ENCODE measurements around the gene MED8.
"Not testable (repeated sequence)": the region's sequence is repeated elsewhere in the genome, so short reads cannot be mapped to it uniquely, and the experiment has no call there.

The MED8 gene

DNA sequence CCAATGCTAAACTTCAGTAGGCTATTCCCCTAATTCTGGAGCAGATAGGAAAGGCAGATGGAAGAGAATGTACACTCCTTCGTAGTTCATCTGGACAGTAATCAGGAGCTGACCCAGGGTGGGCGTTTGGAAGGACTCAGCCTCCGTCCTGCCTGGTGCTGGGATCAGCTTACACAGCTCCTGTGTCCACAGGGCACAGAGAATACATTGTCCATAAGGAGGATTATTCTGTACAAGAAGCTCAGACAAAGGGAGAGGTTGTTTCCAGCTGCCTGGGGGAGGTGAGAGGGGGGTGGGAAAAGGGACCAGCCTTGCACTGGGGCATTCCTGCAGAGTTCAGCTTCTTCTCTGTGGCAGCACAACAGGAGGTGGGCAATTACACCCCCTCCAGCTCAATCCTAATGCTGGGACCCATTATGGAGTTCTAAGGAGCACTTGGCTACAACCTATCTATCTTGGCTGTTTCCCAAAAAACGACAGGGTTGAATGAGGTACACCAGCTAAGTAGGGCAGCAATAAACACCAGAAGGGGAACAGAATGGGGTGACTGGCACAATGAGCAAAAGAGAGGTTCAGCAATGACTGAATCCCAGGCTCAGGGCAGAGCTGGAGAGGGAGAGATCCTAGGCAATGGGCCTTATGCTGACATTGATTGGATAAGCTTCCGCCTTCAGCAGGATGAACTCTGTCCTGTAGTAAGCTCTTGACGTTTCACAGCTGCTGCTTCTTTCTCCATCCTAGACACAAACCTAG lies 7.4 kb downstream of the MED8 start:
- DNase-seq, result no peak

DNA sequence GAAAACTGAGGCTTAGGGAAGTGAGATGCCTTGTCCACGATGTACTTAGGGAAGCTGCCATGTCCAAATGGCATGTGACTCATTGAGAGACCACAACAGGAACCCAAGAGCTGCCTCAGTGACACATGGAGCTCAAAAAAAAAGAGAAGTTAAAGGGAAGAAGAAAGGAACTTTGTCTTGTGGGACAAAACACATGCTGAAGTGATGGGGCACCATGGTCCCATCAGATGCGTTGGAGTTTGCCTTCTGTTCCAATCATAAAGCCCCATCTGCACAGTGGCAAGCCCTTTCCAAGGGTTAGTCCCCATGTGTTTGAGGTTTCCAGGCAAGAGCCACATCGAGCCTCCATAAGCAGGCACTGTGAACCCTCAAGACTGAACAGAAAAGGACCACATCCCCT lies 8.0 kb downstream of the MED8 start:
- DNase-seq, result peak; percentile 29 to 82

DNA sequence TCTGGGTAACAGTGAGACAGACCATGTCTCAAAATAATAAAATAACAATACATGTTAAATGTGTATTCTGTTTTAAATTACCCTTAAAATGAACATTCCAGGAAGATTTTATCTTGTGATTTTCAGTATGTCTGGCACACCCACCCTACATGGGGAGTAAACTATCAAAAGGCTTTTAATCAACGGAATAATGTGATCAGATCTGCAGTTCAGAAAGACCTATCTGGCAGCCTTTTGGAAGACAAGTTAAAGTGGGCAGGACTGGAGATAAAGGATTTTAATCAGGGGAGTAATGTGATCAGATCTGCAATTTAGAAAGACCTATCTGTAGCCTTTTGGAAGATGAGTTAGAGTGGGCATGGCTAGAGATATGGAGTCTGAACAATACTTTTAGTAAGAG lies 10.1 kb downstream of the MED8 start:
- no peak for DNase-seq

DNA sequence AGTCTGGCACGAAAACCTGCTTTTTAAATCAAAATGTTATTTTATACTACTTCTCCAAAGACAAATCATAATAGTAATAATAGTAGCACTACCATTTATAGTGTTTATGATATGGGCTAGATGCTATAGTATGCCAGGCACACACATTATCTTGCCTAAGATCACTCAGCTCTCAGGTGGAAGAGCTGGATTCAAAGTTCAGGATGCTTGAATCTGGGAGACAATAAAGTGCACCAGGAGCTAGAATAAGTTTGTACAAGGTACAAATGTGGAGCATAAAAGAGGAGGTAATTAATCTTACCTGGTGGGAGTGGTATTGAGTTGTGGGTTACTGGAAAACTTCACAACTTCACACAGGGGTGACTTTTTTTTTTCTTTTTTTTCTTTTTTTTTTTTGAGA lies 11.8 kb downstream of the MED8 start:
- no peak for DNase-seq

DNA sequence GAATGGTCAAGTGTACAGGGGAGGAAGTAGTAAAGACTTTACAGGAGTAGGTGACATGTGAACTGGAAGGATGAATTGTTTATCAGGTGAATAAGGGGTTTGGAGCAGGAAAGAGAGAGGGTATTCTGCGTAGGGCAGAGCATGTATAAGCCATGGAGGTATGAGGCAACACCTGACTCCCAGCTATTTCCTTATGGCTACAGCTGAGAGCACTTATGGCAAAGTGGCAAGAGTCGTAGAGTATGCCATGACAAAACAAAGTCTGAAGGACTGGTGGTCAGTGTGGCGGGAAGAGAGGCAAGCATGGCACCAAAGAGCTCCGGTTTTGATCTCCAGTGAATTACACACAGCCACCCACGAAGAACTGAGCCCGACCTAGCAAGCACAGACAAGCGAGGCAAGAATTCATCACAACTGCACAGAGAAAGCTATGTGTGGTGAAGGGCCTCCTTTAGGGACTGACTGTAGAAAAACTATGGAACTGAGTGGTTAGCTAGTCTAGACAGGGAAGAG lies 12.8 kb downstream of the MED8 start:
- no peak for DNase-seq

DNA sequence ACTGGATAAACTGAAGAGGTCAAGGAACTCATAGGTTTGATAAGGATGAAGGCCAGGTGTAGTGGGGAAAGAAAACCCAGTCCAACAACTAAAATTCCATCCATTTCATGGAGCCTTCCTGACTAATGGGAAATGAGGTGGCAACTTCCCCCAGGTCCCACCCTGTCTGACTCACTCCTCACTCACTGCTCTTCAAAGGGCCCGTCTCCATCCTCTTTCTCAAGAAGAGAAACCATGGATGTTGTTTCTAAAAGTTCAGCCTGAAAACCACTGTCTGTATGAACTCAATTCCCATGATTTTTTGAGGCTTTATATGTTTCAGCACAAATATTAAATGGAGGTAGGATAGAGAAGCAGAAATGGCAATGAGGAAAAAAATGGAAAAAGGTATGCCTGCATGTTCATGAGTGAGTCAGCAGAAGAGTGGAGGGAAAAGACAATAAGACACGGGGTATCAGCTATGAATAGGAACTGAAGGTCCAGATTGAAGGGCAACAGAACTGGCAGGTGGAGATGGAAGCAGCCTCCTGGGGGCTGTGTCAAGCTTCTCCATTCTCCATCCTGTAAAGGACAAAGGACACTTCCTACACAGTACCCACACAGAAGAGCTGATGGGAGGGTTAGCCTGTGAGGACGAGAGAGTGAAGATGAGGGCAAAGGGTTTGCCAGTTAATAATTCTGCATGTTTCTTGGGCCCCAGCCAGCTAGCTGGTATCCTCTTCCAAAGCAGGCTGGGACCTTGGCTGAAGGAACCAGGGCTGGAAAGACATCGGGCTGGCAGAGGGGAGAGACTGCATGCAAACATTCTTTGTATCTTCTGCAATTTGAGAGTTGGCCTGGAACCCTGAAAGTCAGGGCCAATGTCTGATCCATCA lies 16.3 kb downstream of the MED8 start:
- no peak for DNase-seq

DNA sequence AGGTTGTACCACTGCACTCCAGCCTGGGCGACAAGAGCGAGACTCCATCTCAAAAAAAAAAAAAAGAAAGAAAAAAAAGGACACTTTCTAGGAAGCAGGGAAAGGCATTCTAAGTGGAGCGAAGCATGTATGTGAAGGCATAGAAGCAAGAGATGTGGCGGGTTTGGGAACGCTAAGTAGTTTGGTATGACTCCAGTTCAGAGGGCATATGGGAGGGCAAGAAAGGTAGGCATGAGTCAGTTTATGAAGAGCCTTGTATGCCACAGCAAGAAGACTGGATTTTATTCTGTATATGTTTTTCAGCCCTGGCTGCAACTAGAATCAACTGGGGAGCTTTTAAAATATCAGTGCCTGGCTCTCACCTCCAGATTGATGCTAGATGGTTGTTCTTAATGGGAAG lies 17.4 kb downstream of the MED8 start:
- DNase-seq, result no peak

DNA sequence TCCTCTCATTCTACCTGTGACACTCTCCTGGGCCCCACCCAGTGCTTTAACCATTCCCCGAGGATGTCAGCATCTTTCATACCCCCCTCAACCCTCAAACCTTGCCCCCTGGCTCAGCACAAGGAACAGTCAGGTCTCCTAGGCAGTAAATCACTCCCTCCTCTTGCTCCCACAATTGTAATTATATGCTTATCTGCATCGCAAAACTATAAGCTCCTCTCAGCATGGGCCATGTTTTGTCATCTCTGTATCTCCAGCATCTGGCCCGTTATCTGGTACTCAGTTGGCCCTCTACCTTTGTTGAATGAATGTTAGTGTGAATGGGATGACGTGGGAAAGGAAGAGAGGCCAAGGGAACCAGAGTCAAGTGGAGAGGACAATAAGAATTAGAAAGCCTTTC lies 19.0 kb downstream of the MED8 start:
- DNase-seq, result no peak

DNA sequence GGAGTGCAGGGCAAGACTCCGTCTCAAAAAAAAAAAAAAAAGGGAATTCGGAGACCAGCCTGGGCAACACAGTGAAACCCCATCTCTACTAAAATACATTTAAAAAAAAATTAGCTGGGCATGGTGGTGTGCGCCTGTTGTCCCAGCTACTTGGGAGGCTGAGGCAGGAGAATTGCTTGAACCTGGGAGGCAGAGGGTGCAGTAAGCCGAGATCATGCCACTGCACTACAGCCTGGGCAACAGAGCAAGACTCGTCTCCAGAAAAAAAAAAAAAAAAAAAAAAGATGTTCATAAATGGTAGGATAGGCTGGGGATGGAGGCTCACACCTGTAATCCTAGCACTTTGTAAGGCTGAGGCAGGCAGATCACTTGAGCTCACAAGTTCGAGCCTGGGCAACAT lies 19.8 kb downstream of the MED8 start:
- DNase-seq, result not testable (repeated sequence)

DNA sequence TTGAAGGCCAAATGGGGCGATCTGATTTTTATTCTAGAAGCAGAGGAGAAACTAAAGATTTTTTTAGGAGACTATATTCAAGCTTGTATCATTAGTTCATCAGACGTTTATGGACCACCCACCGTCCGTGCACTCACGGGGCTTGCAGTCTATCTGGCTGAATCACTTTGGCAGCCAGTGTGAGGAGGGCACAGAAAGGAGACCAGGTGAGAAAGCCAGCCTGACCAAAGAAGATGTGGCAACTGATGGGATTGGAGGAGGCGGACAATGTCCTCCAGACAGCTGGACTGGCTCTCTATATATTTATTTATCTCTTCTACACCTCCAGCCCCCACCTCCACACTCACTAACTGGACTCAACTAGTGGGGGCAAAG lies 21.0 kb downstream of the MED8 start:
- no peak for DNase-seq

DNA sequence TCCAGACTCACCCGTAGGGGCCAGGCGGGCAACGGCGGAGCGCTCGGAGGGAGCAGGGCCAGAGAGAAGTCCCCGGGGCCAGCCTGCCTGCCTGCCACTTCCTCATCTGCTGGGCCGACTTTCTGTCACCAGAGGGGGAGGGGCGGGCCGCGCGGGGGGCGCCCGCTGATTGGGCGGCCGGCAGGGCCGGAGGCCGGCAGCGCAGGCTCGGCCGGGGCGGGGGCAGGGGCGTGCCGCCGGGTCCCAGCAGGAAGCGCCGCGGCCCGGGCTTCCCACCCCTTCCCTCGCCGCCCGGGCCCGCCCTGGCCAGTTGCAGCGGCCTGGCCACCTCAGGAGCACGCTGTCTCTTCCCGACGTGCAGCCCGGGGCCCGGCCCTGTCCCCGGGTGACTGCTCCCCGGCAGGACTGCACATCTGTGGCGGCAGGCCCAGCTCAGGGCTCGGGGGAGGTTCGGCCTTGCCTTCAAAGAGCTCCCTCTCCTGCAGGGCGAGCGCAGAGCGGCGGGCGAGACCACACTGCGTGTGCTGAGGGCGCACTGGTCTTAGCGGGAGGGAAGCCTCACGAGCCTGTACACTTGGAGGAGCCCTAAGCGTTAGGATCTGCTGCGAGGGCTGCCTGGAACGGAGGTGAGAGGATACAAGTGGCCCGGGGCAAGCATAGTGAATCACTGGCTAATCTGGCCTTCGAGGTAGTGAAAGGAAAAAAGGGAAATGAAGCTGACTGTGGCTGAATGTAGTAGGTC lies 21.5 kb downstream of the MED8 start, which contains the start of gene ELOVL1:
Gene ELOVL1, minus strand, starts transcription at position 108 of the 742 bp plus-strand sequence. CDS start 2,402 bp downstream, outside the sequence.
- DNase-seq, result peak; percentile 74 to 94

DNA sequence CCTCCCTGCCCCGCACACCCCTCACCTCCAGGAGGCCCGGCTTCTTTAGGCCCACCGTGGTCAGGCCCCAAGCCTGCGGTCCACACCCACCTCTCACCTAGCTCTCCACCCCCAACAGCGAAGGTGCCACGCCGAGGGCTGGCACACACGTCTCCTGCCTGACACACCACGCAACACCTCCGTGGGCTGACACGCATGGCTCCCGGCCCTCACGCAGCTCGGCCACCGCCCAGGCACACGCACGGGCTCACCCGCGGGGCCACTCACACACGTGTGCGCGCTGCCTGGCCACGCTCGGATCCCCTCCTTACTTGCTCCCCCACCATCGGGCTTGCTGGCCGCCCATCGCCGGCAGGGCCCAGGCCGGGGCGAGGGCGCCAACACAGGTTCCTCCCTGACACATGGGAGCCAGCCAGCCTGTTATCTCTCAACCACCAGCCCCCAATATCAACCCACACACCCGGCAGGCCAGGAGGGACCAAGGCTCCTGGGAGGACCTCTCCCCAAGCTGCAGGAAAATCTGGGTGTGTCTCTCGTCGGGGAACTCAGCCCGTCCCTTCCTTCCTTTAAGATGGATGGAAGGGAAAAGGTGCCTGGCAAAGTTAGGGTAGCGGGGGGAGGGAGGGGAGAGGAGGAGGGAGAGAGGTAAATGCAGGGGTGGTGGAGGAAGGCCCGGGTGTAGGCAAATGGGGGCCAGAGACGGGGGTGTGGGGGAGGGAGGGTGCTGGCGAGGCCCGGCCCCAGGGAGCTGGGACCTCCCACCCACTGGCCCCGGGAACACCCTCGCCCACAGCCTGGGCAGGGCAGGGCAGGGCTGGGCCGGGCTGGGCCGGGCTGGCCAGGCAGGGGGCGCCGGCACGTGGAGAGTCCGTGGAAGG lies 22.3 kb downstream of the MED8 start:
- no peak for DNase-seq

DNA sequence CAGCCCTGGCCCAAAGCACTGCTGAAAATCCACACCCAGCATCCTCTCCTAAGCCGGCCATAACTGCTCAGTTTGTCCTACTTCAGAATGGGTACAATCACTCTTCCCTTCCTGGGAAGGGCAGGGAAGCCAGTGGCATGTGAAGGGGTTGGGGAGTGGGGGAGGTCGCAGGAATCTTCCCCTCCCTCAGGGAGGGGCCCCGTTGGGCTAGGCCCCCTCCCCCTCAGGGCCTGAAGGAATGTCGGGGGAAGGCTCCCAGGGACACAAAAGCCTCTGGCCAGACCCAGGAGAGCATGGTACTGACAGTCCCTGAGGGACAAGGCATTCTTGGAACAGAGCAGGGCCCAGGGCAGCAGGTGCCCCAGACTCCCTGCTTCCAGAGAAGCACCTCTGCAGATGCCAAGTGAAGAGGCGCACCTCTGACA lies 23.0 kb downstream of the MED8 start:
- DNase-seq, result no peak

DNA sequence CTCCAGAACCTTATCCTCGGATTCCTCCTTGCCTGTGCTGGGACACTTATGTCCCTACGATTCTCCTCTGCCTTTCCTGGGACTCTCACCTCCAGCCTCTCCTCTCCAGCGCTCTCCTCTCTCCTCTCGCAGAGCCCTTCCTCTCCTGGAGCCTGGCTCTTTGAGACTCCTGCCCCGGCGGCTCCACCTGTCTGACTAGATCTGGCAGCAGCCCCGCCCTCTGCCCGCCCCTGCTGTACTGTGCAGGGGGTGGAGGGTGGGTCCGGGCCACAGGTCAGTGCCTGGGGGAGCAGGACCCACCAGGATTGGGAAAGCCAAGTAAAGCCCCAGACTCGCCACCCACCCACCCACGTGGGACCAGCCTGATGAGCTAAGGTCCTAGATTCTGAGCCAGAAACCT lies 23.4 kb downstream of the MED8 start:
- DNase-seq, result no peak

DNA sequence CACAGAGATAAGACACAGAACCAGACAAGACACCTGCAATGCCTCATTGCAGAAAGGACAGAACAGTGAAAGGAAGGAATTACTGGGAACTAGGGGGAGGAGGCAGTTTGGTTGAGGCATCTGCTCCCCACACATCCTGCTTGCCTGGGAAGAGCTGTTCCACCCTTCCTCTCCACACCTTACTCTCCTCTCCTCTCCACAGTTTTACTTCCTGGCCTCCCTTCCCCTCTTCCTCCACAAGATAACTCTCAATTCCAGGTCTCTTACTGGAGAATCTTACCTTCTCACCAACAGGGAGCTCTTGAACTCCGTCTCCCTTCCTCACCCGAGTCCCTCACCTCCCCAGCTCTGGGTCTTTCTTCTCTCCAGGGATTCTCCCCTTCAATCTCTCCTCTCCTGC lies 23.9 kb downstream of the MED8 start:
- DNase-seq, result no peak

DNA sequence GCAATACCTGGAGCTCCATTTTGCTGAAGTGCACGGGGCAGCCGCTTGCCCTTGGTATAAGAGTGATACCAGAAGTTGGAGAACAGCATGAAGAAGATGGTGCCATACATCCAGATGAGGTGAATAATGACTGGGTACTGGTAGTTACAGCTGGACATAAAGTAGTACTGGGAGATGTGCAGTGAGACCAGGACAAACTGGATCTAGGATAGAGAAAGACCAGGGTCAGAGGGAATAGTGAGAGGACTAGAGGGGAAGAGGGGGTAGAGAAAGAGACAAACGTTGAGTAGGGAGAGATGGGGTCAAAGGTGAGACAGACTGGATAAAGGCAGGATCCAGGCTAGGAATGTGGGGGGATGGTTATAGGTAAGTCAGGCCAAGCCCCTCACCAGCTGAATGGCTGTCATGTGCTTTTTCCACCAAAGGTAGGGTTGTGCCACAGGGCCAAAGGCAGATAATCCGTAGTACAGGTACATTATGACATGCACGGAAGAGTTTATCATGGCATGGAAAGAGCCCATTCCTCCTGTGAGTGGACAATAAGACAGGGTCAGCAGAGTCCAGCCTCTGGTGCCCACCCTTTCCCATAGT lies 25.6 kb downstream of the MED8 start:
- DNase-seq, result no peak

DNA sequence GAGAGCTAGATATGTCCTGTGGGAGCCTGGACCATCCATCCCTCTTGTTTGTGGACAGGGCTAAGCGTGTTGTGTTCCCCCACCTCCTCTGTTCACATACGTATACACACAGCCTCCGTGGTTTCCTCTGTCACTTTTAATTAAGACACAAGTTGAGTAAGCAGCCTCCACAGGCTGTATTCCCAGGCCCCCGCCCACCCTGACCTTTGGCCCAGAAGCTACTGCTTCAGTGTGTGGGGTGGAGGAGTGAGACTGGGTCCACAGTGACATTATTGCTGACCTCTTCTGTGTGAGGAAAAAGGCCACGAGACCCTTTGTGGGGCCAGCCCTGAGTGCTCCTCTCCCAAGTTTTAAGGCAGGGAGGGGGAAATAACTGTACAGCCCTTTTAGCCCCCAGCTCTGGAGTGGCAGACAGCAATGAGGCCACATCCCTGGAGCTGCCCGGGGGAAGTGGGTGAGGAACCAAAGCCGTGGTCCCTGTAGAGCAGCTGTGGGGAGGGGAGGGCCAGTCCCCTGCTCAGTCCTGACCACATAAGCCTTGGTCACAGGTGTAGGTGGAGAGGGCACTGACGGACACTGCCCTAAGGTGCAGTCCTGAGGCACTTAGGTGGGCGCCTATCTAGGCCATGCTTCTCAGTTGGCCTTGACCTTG lies 26.2 kb downstream of the MED8 start:
- DNase-seq, result no peak

DNA sequence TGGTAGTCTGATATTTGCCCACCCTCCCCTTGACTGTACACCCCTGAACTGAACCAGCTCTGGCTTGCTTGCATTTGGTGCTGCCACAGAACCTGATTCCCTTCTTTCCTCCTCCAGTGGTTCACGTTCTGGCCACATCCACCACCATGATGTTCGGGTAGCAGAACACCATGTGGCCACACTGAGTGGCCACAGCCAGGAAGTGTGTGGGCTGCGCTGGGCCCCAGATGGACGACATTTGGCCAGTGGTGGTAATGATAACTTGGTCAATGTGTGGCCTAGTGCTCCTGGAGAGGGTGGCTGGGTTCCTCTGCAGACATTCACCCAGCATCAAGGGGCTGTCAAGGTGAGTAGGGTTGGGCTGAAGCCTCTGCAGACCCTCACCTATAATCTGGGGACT lies 29.0 kb downstream of the MED8 start:
- no peak for DNase-seq

DNA sequence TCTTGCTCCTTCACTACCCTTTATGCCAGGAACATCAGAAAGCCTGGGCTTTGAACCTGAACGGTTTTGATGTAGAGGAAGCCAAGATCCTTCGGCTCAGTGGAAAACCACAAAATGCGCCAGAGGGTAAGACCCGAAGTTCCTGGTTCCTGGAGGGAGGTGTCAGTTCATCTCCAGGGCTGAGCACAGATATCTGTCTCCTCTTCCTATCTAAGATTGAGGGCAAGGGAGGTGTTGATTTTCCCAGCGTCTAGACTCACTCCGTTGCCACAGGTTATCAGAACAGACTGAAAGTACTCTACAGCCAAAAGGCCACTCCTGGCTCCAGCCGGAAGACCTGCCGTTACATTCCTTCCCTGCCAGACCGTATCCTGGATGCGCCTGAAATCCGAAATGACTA lies 29.9 kb downstream of the MED8 start:
- no peak for DNase-seq

DNA sequence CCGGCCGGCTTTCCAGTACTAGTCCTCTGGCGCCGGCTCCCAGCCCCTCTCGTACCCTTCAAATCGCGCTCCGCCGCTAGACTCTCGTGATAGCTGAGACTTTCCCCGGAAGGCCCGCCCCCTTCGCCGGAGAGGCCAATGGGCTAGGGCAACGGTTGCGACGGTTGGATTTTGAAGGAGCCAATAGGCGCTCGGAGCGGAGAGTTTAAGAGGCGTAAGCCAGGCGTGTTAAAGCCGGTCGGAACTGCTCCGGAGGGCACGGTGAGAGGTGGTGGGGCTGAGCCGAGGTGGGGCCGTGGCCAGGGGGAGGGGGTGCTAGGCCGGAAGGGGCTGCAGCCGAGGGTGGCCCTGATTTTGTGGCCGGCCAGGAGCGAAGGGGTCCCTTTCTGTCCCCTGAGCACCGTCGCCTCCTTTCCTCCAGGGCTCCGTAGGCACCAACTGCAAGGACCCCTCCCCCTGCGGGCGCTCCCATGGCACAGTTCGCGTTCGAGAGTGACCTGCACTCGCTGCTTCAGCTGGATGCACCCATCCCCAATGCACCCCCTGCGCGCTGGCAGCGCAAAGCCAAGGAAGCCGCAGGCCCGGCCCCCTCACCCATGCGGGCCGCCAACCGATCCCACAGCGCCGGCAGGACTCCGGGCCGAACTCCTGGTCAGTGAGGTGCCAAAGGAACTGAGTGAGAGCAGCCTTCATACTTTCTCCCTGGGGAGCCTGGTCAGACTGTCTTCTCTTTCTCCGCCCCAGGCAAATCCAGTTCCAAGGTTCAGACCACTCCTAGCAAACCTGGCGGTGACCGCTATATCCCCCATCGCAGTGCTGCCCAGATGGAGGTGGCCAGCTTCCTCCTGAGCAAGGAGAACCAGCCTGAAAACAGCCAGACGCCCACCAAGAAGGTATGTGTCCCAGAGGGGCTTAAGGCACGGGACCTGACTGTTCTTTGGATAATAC lies 30.6 kb downstream of the MED8 start, which contains the start of gene CDC20:
Gene CDC20, plus strand, starts transcription at position 236 of the 948 bp plus-strand sequence. Its CDS starts 235 bp downstream, at position 471.
- DNase-seq, result peak; percentile 86 to 95
